GM18907 (cell line): ENCODE data around the gene RAI1.

ENCODE experiments used
- ATAC-seq: cut with Tn5 transposase; IDR thresholded peaks from one replicate; pipeline ENCODE4 v1.9.1; 2021; ENCODE audit warnings: mild to moderate bottlenecking, moderate library complexity; ENCODE audit not compliant: unreplicated experiment

RAI1 gene

DNA sequence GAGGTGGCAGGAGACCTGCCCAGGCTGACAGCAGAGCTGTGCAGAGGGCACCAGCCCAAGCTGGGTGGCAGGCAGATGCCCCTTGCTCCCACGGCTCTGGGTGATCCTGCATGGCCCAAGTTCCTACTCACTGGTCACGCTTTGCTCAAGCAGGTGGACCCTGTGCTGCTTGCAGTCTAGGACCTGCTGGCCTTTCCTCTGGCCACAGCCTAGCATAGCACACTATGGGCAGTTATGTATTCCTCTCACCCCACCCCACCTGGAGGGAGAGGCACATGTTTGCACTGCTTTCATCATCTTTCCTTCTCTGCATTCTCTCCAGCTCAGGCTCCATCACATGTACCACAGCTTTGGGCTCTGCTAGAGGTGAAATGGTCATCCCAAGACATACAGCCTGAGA is 175.1 kb downstream of the RAI1 start:
- no peak for ATAC-seq

DNA sequence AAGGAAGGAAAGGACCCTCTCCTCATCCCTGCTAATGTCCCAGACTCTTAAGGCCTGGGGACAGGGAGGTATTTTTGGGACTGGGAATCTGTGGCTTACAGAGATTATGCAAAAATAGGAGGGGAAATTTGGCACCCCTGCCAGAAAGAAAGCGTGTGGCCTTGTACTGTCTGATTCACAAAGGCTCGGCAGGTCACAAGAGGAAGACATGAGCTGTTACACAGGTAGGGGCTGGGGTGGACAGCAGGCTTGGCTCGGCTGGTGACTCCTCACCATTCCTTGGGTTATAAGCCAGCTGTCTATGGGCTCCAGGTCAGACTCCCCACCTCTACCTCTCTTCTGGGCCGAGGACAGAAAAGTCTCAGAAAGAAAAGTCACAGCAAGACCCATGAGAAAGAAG is 176.2 kb downstream of the RAI1 start:
- ATAC-seq, result no peak

DNA sequence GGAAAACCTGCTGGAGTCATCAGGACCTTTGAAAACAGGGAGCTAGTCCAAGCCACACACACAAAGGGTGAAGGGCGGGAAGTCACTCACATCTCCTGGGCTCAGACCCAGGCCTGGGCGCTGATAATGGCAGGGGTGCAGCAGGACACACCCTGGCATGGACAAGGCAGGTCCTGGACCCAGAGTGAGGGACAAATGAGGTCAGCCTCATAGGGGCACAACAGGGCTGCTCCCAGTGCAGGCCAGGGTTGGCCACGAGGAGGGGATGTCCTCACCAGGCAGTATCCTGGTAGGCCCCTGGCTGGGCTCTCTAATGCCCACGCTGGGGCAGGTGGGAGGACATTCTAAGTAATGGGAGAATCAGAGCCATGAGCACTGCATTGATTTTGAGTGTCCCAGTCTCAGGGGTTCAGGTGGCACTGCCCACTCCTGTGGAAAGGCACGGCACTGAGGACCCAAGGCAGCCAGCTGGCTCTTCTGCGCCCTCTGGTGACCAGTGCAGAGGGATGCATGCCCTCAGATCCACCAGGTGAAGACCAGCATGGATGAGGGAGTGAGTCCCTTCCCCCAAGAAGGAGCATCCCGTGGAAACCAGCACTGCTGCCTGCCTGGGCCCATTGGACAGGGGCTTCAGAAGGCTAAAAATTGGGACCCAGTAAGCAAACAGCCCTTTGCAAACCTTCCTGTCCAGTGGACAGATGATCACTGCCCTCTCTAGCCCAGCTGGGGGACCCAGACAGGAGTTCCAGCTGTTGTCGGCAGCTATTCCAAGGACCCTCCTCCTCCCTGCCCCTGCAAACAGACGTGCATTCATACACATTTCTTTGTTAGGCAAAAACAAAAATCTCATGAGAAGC is 178.9 kb downstream of the RAI1 start:
- no peak for ATAC-seq

DNA sequence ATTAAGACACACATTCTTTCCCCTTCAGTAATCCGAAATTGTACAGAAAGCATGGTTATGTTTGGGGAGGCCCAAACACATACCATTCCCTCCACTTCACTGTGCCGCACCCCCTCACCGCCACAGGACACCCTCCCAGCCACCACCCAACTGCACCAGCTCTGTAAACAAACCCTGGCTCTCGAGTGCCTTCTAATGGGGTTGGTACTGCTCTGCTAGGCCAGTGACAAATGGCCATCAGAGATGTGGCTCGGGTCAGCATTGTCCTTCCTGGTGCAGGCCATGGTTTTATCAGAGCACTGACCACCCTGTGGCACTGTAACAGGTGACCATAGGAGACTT is 179.5 kb downstream of the RAI1 start:
- no peak for ATAC-seq
